ENCODE data around the gene CALCOCO1.
"Not testable (repeated sequence)": the region's sequence is repeated elsewhere in the genome, so short reads cannot be mapped to it uniquely, and the experiment has no call there.

CALCOCO1 gene

GRCh38 chr12:53727310-53728041, at the start of gene CALCOCO1:
Gene CALCOCO1, minus strand, starts transcription at chr12:53727452. Its CDS starts 2,210 bp downstream, at chr12:53725242.
- DNase-seq (ENCODE audit: low spot score): peak; percentile 98

- DNase-seq (ENCODE audit: low spot score): no peak
These were observed 49.6 kb upstream of the CALCOCO1 start for GRCh38 chr12:53776872-53777271.

- no peak for DNase-seq (ENCODE audit: low spot score)
These were observed 48.4 kb upstream of the CALCOCO1 start for GRCh38 chr12:53775478-53776145.

GRCh38 chr12:53770281-53770680, 43.0 kb upstream of the CALCOCO1 start:
- no peak for DNase-seq (ENCODE audit: low spot score)

GRCh38 chr12:53768976-53769375, 41.7 kb upstream of the CALCOCO1 start:
- DNase-seq (ENCODE audit: low spot score): no peak

GRCh38 chr12:53766881-53767280, 39.6 kb upstream of the CALCOCO1 start:
- DNase-seq (ENCODE audit: low spot score): no peak

- DNase-seq (ENCODE audit: low spot score): no peak
These were observed 38.6 kb upstream of the CALCOCO1 start for GRCh38 chr12:53765891-53766290.

GRCh38 chr12:53764615-53765014, 37.4 kb upstream of the CALCOCO1 start:
- DNase-seq (ENCODE audit: low spot score): no peak

GRCh38 chr12:53762793-53763192, 35.5 kb upstream of the CALCOCO1 start:
- not testable (repeated sequence) for DNase-seq (ENCODE audit: low spot score)

GRCh38 chr12:53761306-53761705, 34.1 kb upstream of the CALCOCO1 start:
- no peak for DNase-seq (ENCODE audit: low spot score)

GRCh38 chr12:53759261-53759660, 32.0 kb upstream of the CALCOCO1 start:
- DNase-seq (ENCODE audit: low spot score): no peak

GRCh38 chr12:53758730-53759103, 31.5 kb upstream of the CALCOCO1 start:
- DNase-seq (ENCODE audit: low spot score): no peak

GRCh38 chr12:53758081-53758729, 31.0 kb upstream of the CALCOCO1 start:
- DNase-seq (ENCODE audit: low spot score): no peak

- DNase-seq (ENCODE audit: low spot score): peak; percentile 87
These were observed 30.0 kb upstream of the CALCOCO1 start for GRCh38 chr12:53757101-53757770.

- DNase-seq (ENCODE audit: low spot score): no peak
These were observed 29.2 kb upstream of the CALCOCO1 start for GRCh38 chr12:53756300-53757100.

- no peak for DNase-seq (ENCODE audit: low spot score)
These were observed 28.6 kb upstream of the CALCOCO1 start for GRCh38 chr12:53755893-53756292.

- no peak for DNase-seq (ENCODE audit: low spot score)
These were observed 28.2 kb upstream of the CALCOCO1 start for GRCh38 chr12:53755451-53755891.

- no peak for DNase-seq (ENCODE audit: low spot score)
These were observed 27.5 kb upstream of the CALCOCO1 start for GRCh38 chr12:53754633-53755264.

- DNase-seq (ENCODE audit: low spot score): no peak
These were observed 26.9 kb upstream of the CALCOCO1 start for GRCh38 chr12:53754188-53754585.

- no peak for DNase-seq (ENCODE audit: low spot score)
These were observed 25.4 kb upstream of the CALCOCO1 start for GRCh38 chr12:53752621-53753020.

- DNase-seq (ENCODE audit: low spot score): no peak
These were observed 24.9 kb upstream of the CALCOCO1 start for GRCh38 chr12:53752192-53752601.
